SK-N-SH (cell line): ENCODE data around the gene ZBTB34. TPM values are rescaled to one million over a fixed set of nuclear protein-coding genes. Genes with fewer than 3 reads are reported as not detected.

Source experiments
- CTCF ChIA-PET: fragments of 300-600, 350-600 bp; formaldehyde crosslinking; extraction: SDS; loops from one replicate; lab custom pipeline; 2021; lab: Yijun Ruan, JAX
- POLR2A ChIA-PET: fragments of 350-600 bp; sonication (Branson Sonifier 250); formaldehyde crosslinking; extraction: SDS; loops from one replicate; lab custom pipeline; 2020; ENCODE audit warnings: antibody characterized with exemption, inconsistent platforms; lab: Yijun Ruan, JAX
- DNase-seq: peaks from one replicate; pipeline ENCODE4 v3.0.0; 2012
- H2AFZ ChIP-seq: fragments of 200-600 bp; sonication (generic); 2 replicates; pipeline ENCODE4 v1.8.1; 2016; ENCODE audit warnings: antibody characterized with exemption, mild to moderate bottlenecking, low read depth
- H3F3A ChIP-seq: fragments of 200-600 bp; sonication (generic); replicated peaks from 2 replicates; pipeline ENCODE3; 2016; ENCODE audit warnings: antibody characterized with exemption, mild to moderate bottlenecking; ENCODE audit not compliant: insufficient read depth
- H3K27ac ChIP-seq, 2 experiments: fragments of 200-500 bp in 1 of 2; fragments of 200-600 bp in 1 of 2; sonication (Bioruptor generic) in 1 of 2; sonication (generic), shearing (Covaris generic) in 1 of 2; 2 replicates each; pipeline versions ENCODE4 v1.5.1 to v1.6.1; 2014 to 2016; ENCODE audit warnings: low read depth in 2 of 2, inconsistent platforms in 1 of 2, low read length in 1 of 2, mild to moderate bottlenecking in 1 of 2, mixed read lengths in 1 of 2
- H3K27me3 ChIP-seq: fragments of 200-600 bp; sonication (generic), shearing (Covaris generic); 2 replicates; pipeline ENCODE4 v1.6.1; 2016; ENCODE audit warnings: mixed run types; ENCODE audit not compliant: insufficient read depth
- H3K36me3 ChIP-seq, 2 experiments: fragments of 200-500 bp in 1 of 2; fragments of 200-600 bp in 1 of 2; sonication (Bioruptor generic) in 1 of 2; sonication (generic) in 1 of 2; replicated peaks in 1 of 2; 2 replicates each; pipeline versions ENCODE3 to v1.5.1; 2014 to 2016; ENCODE audit warnings: low read length in 1 of 2, mild to moderate bottlenecking in 1 of 2; ENCODE audit not compliant: insufficient read depth in 2 of 2, control insufficient read depth in 1 of 2
- H3K4me1 ChIP-seq, 2 experiments: fragments of 200-500 bp in 1 of 2; fragments of 200-600 bp in 1 of 2; sonication (Bioruptor generic) in 1 of 2; sonication (generic), shearing (Covaris generic) in 1 of 2; 2 replicates each; pipeline versions ENCODE4 v1.5.1 to v1.6.1; 2014 to 2016; ENCODE audit warnings: low read depth in 1 of 2, low read length in 1 of 2, mixed run types in 1 of 2; ENCODE audit not compliant: insufficient read depth in 2 of 2, control insufficient read depth in 1 of 2
- H3K4me2 ChIP-seq: fragments of 200-600 bp; sonication (generic), shearing (Covaris generic); 2 replicates; pipeline ENCODE4 v1.6.1; 2017; ENCODE audit warnings: mixed run types
- H3K4me3 ChIP-seq, 2 experiments: fragments of 200-500 bp in 1 of 2; fragments of 200-600 bp in 1 of 2; sonication (Bioruptor generic) in 1 of 2; sonication (generic), shearing (Covaris generic) in 1 of 2; 2 replicates each; pipeline versions ENCODE4 v1.5.1 to v1.8.1; 2014 to 2016; ENCODE audit warnings: low read depth in 2 of 2, inconsistent platforms in 1 of 2, low read length in 1 of 2, mild to moderate bottlenecking in 1 of 2, mixed read lengths in 1 of 2, moderate library complexity in 1 of 2
- H3K79me2 ChIP-seq: fragments of 200-600 bp; sonication (generic); 2 replicates; pipeline ENCODE4 v1.8.1; 2017; ENCODE audit warnings: mild to moderate bottlenecking; ENCODE audit not compliant: insufficient read depth
- H3K9ac ChIP-seq: fragments of 200-600 bp; sonication (generic); 2 replicates; pipeline ENCODE4 v1.6.1; 2017; ENCODE audit warnings: mixed run types
- H3K9me2 ChIP-seq: fragments of 200-600 bp; sonication (generic); 2 replicates; pipeline ENCODE4 v1.6.1; 2017; ENCODE audit warnings: mixed run types
- H3K9me3 ChIP-seq: fragments of 200-600 bp; sonication (generic); 2 replicates; pipeline ENCODE4 v1.6.1; 2017; ENCODE audit warnings: mixed run types, mild to moderate bottlenecking, moderate library complexity
- H4K20me1 ChIP-seq: fragments of 200-600 bp; sonication (generic); 2 replicates; pipeline ENCODE4 v1.6.1; 2017; ENCODE audit warnings: mild to moderate bottlenecking, mixed run types; ENCODE audit not compliant: insufficient read depth
- CHD2 ChIP-seq: fragments of 150-350 bp; IDR thresholded peaks from 2 replicates; pipeline ENCODE4 v1.6.1; 2018; ENCODE audit warnings: low read length; ENCODE audit not compliant: partially characterized antibody
- CTCF ChIP-seq: fragments of 200-600 bp; sonication (generic); IDR thresholded peaks from 2 replicates; pipeline ENCODE4 v1.6.1; 2017; ENCODE audit warnings: antibody characterized with exemption, mild to moderate bottlenecking, moderate library complexity
- EP300 ChIP-seq, 2 experiments: IDR thresholded peaks; 2 replicates each; pipeline versions ENCODE4 v1.4.0 to v1.6.1; 2012; ENCODE audit warnings: borderline replicate concordance in 1 of 2, low read depth in 1 of 2, low read length in 1 of 2
- FOSL2 ChIP-seq: IDR thresholded peaks from 2 replicates; pipeline ENCODE4 v1.4.0; 2012; ENCODE audit warnings: low read depth, mild to moderate bottlenecking, moderate library complexity, borderline replicate concordance
- FOXM1 ChIP-seq: IDR thresholded peaks from 2 replicates; pipeline ENCODE4 v1.4.0; 2012; ENCODE audit warnings: low read depth, mild to moderate bottlenecking
- IRF3 ChIP-seq: fragments of 150-350 bp; IDR thresholded peaks from 2 replicates; pipeline ENCODE4 v1.6.1; 2016; ENCODE audit warnings: mild to moderate bottlenecking, low read depth, low read length
- MAX ChIP-seq: IDR thresholded peaks from 2 replicates; pipeline ENCODE4 v1.4.0; 2012; ENCODE audit warnings: low read depth
- MEF2A ChIP-seq: IDR thresholded peaks from 2 replicates; pipeline ENCODE4 v1.4.0; 2012; ENCODE audit warnings: low read depth, borderline replicate concordance
- MXI1 ChIP-seq: IDR thresholded peaks from 2 replicates; pipeline ENCODE4 v1.6.1; 2012; ENCODE audit warnings: mild to moderate bottlenecking, low read depth, low read length, improper control_type of control experiment
- NRF1 ChIP-seq: IDR thresholded peaks from 2 replicates; pipeline ENCODE4 v1.6.1; 2012; ENCODE audit warnings: low read depth, mild to moderate bottlenecking, low read length
- PBX3 ChIP-seq: IDR thresholded peaks from 2 replicates; pipeline ENCODE4; 2012
- RCOR1 ChIP-seq: fragments of 150-350 bp; IDR thresholded peaks from 2 replicates; pipeline ENCODE4 v1.6.1; 2017; ENCODE audit warnings: antibody characterized with exemption, low read length
- REST ChIP-seq: IDR thresholded peaks from 2 replicates; pipeline ENCODE4 v1.6.1; 2012; ENCODE audit warnings: mild to moderate bottlenecking, low read depth, low read length, moderate library complexity
- RFX5 ChIP-seq: IDR thresholded peaks from 2 replicates; pipeline ENCODE4 v1.6.1; 2012; ENCODE audit warnings: mild to moderate bottlenecking, improper control_type of control experiment, low read length
- RXRA ChIP-seq: IDR thresholded peaks from 2 replicates; pipeline ENCODE4 v1.4.0; 2012; ENCODE audit warnings: low read depth, mild to moderate bottlenecking, borderline replicate concordance
- ZBTB33 ChIP-seq: IDR thresholded peaks from 2 replicates; pipeline ENCODE4 v1.4.0; 2012; ENCODE audit warnings: low read depth, borderline replicate concordance
- WGBS: methylation state at CpG from one replicate; pipeline ENCODE4 v1.1.6; 2017; ENCODE audit warnings: low lambda C conversion rate; 5-methylcytosine and 5-hydroxymethylcytosine counted together
- polyA plus RNA-seq, 3 experiments: library from polyadenylated mRNA; depleted of rRNA; stranded (reverse); fragments of >200 nt; gene quantifications; 2 replicates each; pipeline ENCODE4 v1.2.3, GENCODE V29; 2012

The ZBTB34 gene
- polyA plus RNA-seq, 1 of the 3 experiments (the other 2 are of a cell fraction) = 2.9 TPM

- TF ChIP-seq MEF2A = no peak
- TF ChIP-seq CTCF = no peak
- no peak for TF ChIP-seq RFX5
- no peak for TF ChIP-seq ZBTB33
- 0 out of 2 replicates have a peak, but pooled peaks have one; percentile 15 for TF ChIP-seq RCOR1
- TF ChIP-seq FOXM1 = no peak
- no peak for TF ChIP-seq FOSL2
- TF ChIP-seq CHD2 = peak; percentile 67
- peak; percentile 20; the same call in 1 of the 2 replicates for TF ChIP-seq MXI1
- no peak for TF ChIP-seq EP300 (IDR thresholded peaks at IDR 0.05; ENCODE audit: borderline replicate concordance in 1 of 2, low read depth in 1 of 2, low read length in 1 of 2)
- peak; percentile 78 for TF ChIP-seq IRF3
- TF ChIP-seq MAX = peak; percentile 15; the same call in 1 of the 2 replicates
- TF ChIP-seq NRF1 = peak; percentile 80
- TF ChIP-seq RXRA = no peak
- no peak for TF ChIP-seq REST
- TF ChIP-seq PBX3 = peak; percentile 99
- H3K9ac ChIP-seq = no peak within 1 kb of the TSS
- no peaks in the 10 kb centered on the region for H3K36me3 ChIP-seq
- ChIA-PET CTCF (interaction anchor here (2.3 kb wide), 1 partner anchor 27 kb away, joined by 12 read pairs; no protein-coding TSS in a partner anchor), POLR2A (interaction anchor here (0.6 to 1.0 kb wide), 2 partner anchors 63 to 110 kb away, joined by 3 to 5 read pairs; partner anchors contain the start of gene ZBTB43)
- H3F3A ChIP-seq = peaks cover 3% of the 10 kb centered on the region
- H3K79me2 ChIP-seq = no peaks in the 10 kb centered on the region
- H3K4me2 ChIP-seq = peak within 1 kb of the TSS; percentile 73
- H4K20me1 ChIP-seq = no peaks in the 10 kb centered on the region
- 1% methylated on average over 14 of the region's 105 CpGs for WGBS
- H3K4me3 ChIP-seq = peak within 1 kb of the TSS; percentile 54 to 59
- peak within 1 kb of the TSS; percentile 84; the same call in 1 of the 2 replicates for H2AFZ ChIP-seq
- peaks cover 0 to 9% of the 10 kb centered on the region in 2 experiments; a peak in 1 of 4 replicates for H3K4me1 ChIP-seq
- H3K9me2 ChIP-seq = no peaks in the 10 kb centered on the region; the same call in 1 of the 2 replicates
- peak; percentile 99 for DNase-seq
- no peaks in the 10 kb centered on the region for H3K9me3 ChIP-seq
- H3K27me3 ChIP-seq = no peaks in the 10 kb centered on the region; the same call in 1 of the 2 replicates
- H3K27ac ChIP-seq = peak within 1 kb of the TSS in 1 of 2 experiments; percentile 67; a peak in 2 of 4 replicates
Observed at GRCh38 chr9:126914458-126915280, 54.2 kb downstream of the ZBTB34 start, which contains the start of gene RALGPS1. TSS of gene RALGPS1 (plus strand) at chr9:126914782. CDS start at chr9:126962290, 47,508 bp downstream.
